Suppressor macrophage treated with lipopolysaccharide for 1 hour (primary cell): ENCODE measurements around the gene LGALS3.

Experiments
- DNase-seq, 3 donors: peaks; one replicate each; pipeline ENCODE4 v3.0.0-alpha.2; 2020 to 2022

LGALS3 gene

GRCh38 chr14:55191203-55192053, 62.4 kb downstream of the LGALS3 start, which contains the start of gene DLGAP5:
DLGAP5 (minus strand) TSS chr14:55191585; CDS start chr14:55189179, 2,406 bp downstream.
- peak; percentile 94 to 96 (median 96) for DNase-seq

- no peak for DNase-seq
Measured at GRCh38 chr14:55192054-55192621, 63.1 kb downstream of the LGALS3 start.

- no peak for DNase-seq
Measured at GRCh38 chr14:55194656-55195355, 65.8 kb downstream of the LGALS3 start.
